Naive thymus-derived CD8-positive, alpha-beta T cell (primary cell): ENCODE results near the gene ADAP1. TPM values are rescaled to one million over a fixed set of nuclear protein-coding genes. Genes with fewer than 3 reads are reported as not detected.
A peak's percentile ranks its signal among the peaks of the same experiment; 100 is the strongest.
"Not testable (repeated sequence)": the region's sequence is repeated elsewhere in the genome, so short reads cannot be mapped to it uniquely, and the experiment has no call there.

Experiments used
- ATAC-seq, 2 donors: fragments of 150-1000 bp; cut with Tn5 transposase in 1 of 2; sonication (Bioruptor Pico), chemical (Tn5 transposase) in 1 of 2; 1 replicate in 1 of 2; 2 replicates in 1 of 2; pipeline ENCODE4 v1.10.0; 2021; ENCODE audit warnings: mild to moderate bottlenecking in 2 of 2, moderate library complexity in 2 of 2
- POLR2A ChIA-PET: fragments of 350-600 bp; sonication (Branson Sonifier 250); formaldehyde crosslinking; loops from one replicate; lab custom pipeline; 2021; ENCODE audit warnings: antibody characterized with exemption; lab: Charles Lee
- DNase-seq, 10 donors: peaks; one replicate each; pipeline versions ENCODE4 v3.0.0 to v3.0.0-alpha.2; 2020 to 2022
- H3K27ac Mint-ChIP-seq, 10 donors: one replicate each; pipeline ENCODE4 v1.8.0; 2020 to 2022; ENCODE audit warnings: mild to moderate bottlenecking in 10 of 10, mixed read lengths in 10 of 10, moderate library complexity in 4 of 10, inconsistent platforms in 1 of 10
- H3K27me3 Mint-ChIP-seq, 5 donors: one replicate each; pipeline ENCODE4 v1.8.0; 2021 to 2022; ENCODE audit warnings: mixed read lengths in 5 of 5
- H3K36me3 Mint-ChIP-seq, 3 donors: one replicate each; pipeline ENCODE4 v1.8.0; 2020 to 2022; ENCODE audit warnings: mixed read lengths in 3 of 3, mild to moderate bottlenecking in 2 of 3, inconsistent platforms in 1 of 3
- H3K4me1 Mint-ChIP-seq, 4 donors: one replicate each; pipeline ENCODE4 v1.8.0; 2021 to 2022; ENCODE audit warnings: mixed read lengths in 4 of 4
- H3K4me3 Mint-ChIP-seq, 10 donors: one replicate each; pipeline ENCODE4 v1.8.0; 2020 to 2022; ENCODE audit warnings: mild to moderate bottlenecking in 10 of 10, mixed read lengths in 10 of 10, moderate library complexity in 6 of 10, inconsistent platforms in 1 of 10
- H3K9me3 Mint-ChIP-seq, 9 donors: one replicate each; pipeline ENCODE4 v1.8.0; 2020 to 2022; ENCODE audit warnings: mixed read lengths in 9 of 9, mild to moderate bottlenecking in 3 of 9, inconsistent platforms in 1 of 9, moderate library complexity in 1 of 9
- polyA plus RNA-seq, 3 donors: library from polyadenylated mRNA; unstranded; fragments of 300-500 nt; fragmentation: Illumina TruSeq; gene quantifications; one replicate each; pipeline ENCODE4 v1.2.3, GENCODE V29; 2021
- total RNA-seq, 8 experiments: library from RNA in 2 of 8; stranded (reverse) in 2 of 8; gene quantifications; one replicate each; pipeline ENCODE4 v1.2.3 and lab custom pipeline; 2021 to 2026

Gene ADAP1
- total and polyA plus RNA-seq, 5 experiments from 2014 or later = 7.6 to 18.4 (median 12.4) TPM

GRCh38 chr7:968205-969105, 14.0 kb upstream of the ADAP1 start:
- Mint-ChIP-seq H3K4me3 (peak overlapping the region in 1 of 10 donors; percentile 45), H3K9me3 (no peaks in the 10 kb centered on the region), H3K4me1 (peaks cover 26 to 51% (median 46%) of the 10 kb centered on the region in 4 donors), H3K27me3 (no peaks in the 10 kb centered on the region), H3K36me3 (peaks cover 0 to 69% (median 5%) of the 10 kb centered on the region in 3 donors), H3K27ac (peak overlapping the region in 2 of 10 donors; percentile 28 to 69)
- no peak for ATAC-seq
- DNase-seq = no peak
- POLR2A ChIA-PET = no interaction called here

GRCh38 chr7:967361-968082, 13.0 kb upstream of the ADAP1 start:
- Mint-ChIP-seq H3K27ac (peak overlapping the region in 4 of 10 donors; percentile 28 to 79 (median 50)), H3K4me3 (peak overlapping the region in 1 of 10 donors; percentile 1), H3K4me1 (peaks cover 26 to 50% (median 39%) of the 10 kb centered on the region in 4 donors), H3K36me3 (peaks cover 0 to 61% (median 5%) of the 10 kb centered on the region in 3 donors), H3K9me3 (no peaks in the 10 kb centered on the region), H3K27me3 (no peaks in the 10 kb centered on the region)
- no peak for ATAC-seq
- no peak for DNase-seq
- POLR2A ChIA-PET = interaction anchor here (0.8 to 1.5 kb wide), 2 partner anchors 8 to 9 kb away, joined by 3 read pairs; partner anchors contain the start of gene COX19

- ATAC-seq (no peak), DNase-seq (peak in 1 of 10 donors; percentile 45)
- H3K4me1 Mint-ChIP-seq = peaks cover 25 to 41% (median 34%) of the 10 kb centered on the region in 4 donors
- no peaks in the 10 kb centered on the region for H3K9me3 Mint-ChIP-seq
- H3K27me3 Mint-ChIP-seq = peaks cover 0 to 4% (median 1%) of the 10 kb centered on the region in 5 donors
- POLR2A ChIA-PET = interaction anchor here (0.6 to 1.5 kb wide), 2 partner anchors 8 to 15 kb away, joined by 3 to 5 read pairs; no protein-coding TSS in a partner anchor
- peak overlapping the region in 4 of 10 donors; percentile 1 to 41 (median 12) for H3K4me3 Mint-ChIP-seq
- H3K27ac Mint-ChIP-seq = peak overlapping the region in 5 of 10 donors; percentile 33 to 92 (median 62)
- H3K36me3 Mint-ChIP-seq = peaks cover 0 to 52% (median 5%) of the 10 kb centered on the region in 3 donors
Measured at GRCh38 chr7:966291-967069, 12.0 kb upstream of the ADAP1 start.

GRCh38 chr7:964401-965231, 10.1 kb upstream of the ADAP1 start:
- Mint-ChIP-seq H3K4me1 (peaks cover 20 to 35% (median 28%) of the 10 kb centered on the region in 4 donors), H3K27ac (peak overlapping the region in 5 of 10 donors; percentile 18 to 75 (median 32)), H3K27me3 (peaks cover 0 to 6% (median 1%) of the 10 kb centered on the region in 5 donors), H3K36me3 (peaks cover 0 to 34% (median 5%) of the 10 kb centered on the region in 3 donors), H3K9me3 (no peaks in the 10 kb centered on the region), H3K4me3 (peak overlapping the region in 4 of 10 donors; percentile 7 to 33 (median 19))
- ATAC-seq (no peak), DNase-seq (peak in 1 of 10 donors; percentile 44)
- POLR2A ChIA-PET = interaction anchor here (0.9 to 1.1 kb wide), 2 partner anchors 42 to 56 kb away, joined by 3 to 4 read pairs; no protein-coding TSS in a partner anchor

- peaks cover 0 to 6% (median 1%) of the 10 kb centered on the region in 5 donors for H3K27me3 Mint-ChIP-seq
- no peaks in the 10 kb centered on the region for H3K9me3 Mint-ChIP-seq
- peak overlapping the region in 6 of 10 donors; percentile 33 to 80 (median 66) for H3K27ac Mint-ChIP-seq
- ATAC-seq (peak; percentile 37 to 60), DNase-seq (peak in 2 of 10 donors; percentile 21 to 61)
- H3K4me1 Mint-ChIP-seq = peaks cover 20 to 35% (median 28%) of the 10 kb centered on the region in 4 donors
- peaks cover 0 to 23% (median 5%) of the 10 kb centered on the region in 3 donors for H3K36me3 Mint-ChIP-seq
- POLR2A ChIA-PET = interaction anchor here (1.8 kb wide), 1 partner anchor 11 kb away, joined by 8 read pairs; the partner anchor contains the start of gene COX19
- H3K4me3 Mint-ChIP-seq = peak overlapping the region in 6 of 10 donors; percentile 28 to 69 (median 44)
Measured at GRCh38 chr7:963236-964078, 9.0 kb upstream of the ADAP1 start.

GRCh38 chr7:962401-963081, 8.1 kb upstream of the ADAP1 start:
- peak in 1 of 10 donors; percentile 54 for DNase-seq

GRCh38 chr7:961546-962400, 7.3 kb upstream of the ADAP1 start:
- ATAC-seq (no peak), DNase-seq (peak in 1 of 10 donors; percentile 55)
- Mint-ChIP-seq H3K36me3 (peaks cover 0 to 7% (median 0%) of the 10 kb centered on the region in 3 donors), H3K4me3 (peak overlapping the region in 2 of 10 donors; percentile 22 to 30), H3K27ac (peak overlapping the region in 3 of 10 donors; percentile 46 to 76 (median 56)), H3K4me1 (peaks cover 14 to 35% (median 24%) of the 10 kb centered on the region in 4 donors), H3K9me3 (no peaks in the 10 kb centered on the region), H3K27me3 (peaks cover 0 to 6% (median 1%) of the 10 kb centered on the region in 5 donors)
- POLR2A ChIA-PET = interaction anchor here (1.8 kb wide), 1 partner anchor 13 kb away, joined by 8 read pairs; the partner anchor contains the start of gene COX19

More at GRCh38 chr7:962401-963081, 8.1 kb upstream of the ADAP1 start:
- Mint-ChIP-seq H3K9me3 (no peaks in the 10 kb centered on the region), H3K4me1 (peaks cover 17 to 35% (median 25%) of the 10 kb centered on the region in 4 donors), H3K27me3 (peaks cover 0 to 6% (median 1%) of the 10 kb centered on the region in 5 donors), H3K27ac (no peak overlapping the region), H3K4me3 (no peak overlapping the region), H3K36me3 (peaks cover 0 to 14% (median 2%) of the 10 kb centered on the region in 3 donors)
- ATAC-seq = peak in 1 of 2 donors; percentile 6
- POLR2A ChIA-PET = interaction anchor here (1.8 kb wide), 1 partner anchor 12 kb away, joined by 8 read pairs; the partner anchor contains the start of gene COX19

- peak overlapping the region in 2 of 10 donors; percentile 63 to 76 for H3K27ac Mint-ChIP-seq
- DNase-seq, H3K27me3 Mint-ChIP-seq, POLR2A ChIA-PET, ATAC-seq, H3K9me3 Mint-ChIP-seq, H3K36me3 Mint-ChIP-seq: not testable (repeated sequence)
- peak overlapping the region in 1 of 10 donors; percentile 14 for H3K4me3 Mint-ChIP-seq
- peaks cover 10 to 31% (median 22%) of the 10 kb centered on the region in 4 donors for H3K4me1 Mint-ChIP-seq
Measured at GRCh38 chr7:960972-961371, 6.5 kb upstream of the ADAP1 start.
